Measurements from ENCODE around the gene TESK1.
"Not testable (repeated sequence)": the region's sequence is repeated elsewhere in the genome, so short reads cannot be mapped to it uniquely, and the experiment has no call there.

TESK1 gene

GRCh38 chr9:35609001-35609819 is 4.1 kb downstream of the TESK1 start:
- Mint-ChIP-seq H3K4me1 (peaks cover 19% of the 10 kb centered on the region), H3K36me3 (ENCODE audit: low read depth) (peaks cover 26% of the 10 kb centered on the region), H3K9me3 (no peaks in the 10 kb centered on the region), H3K27me3 (ENCODE audit: low read depth) (peaks cover 13% of the 10 kb centered on the region), H3K4me3 (peak overlapping the region in 1 of 3 experiments; percentile 53), H3K27ac (no peak overlapping the region)
- no peak for TF ChIP-seq CTCF (IDR thresholded peaks at IDR 0.05; ENCODE audit: unreplicated experiment in 3 of 3)

GRCh38 chr9:35609820-35610163 is 4.7 kb downstream of the TESK1 start:
- H3K27me3 Mint-ChIP-seq (ENCODE audit: low read depth): peaks cover 19% of the 10 kb centered on the region
- no peak for TF ChIP-seq CTCF (IDR thresholded peaks at IDR 0.05; ENCODE audit: unreplicated experiment in 3 of 3)
- peaks cover 16% of the 10 kb centered on the region for H3K4me1 Mint-ChIP-seq
- H3K4me3 Mint-ChIP-seq: no peak overlapping the region
- peaks cover 26% of the 10 kb centered on the region for H3K36me3 Mint-ChIP-seq (ENCODE audit: low read depth)
- H3K27ac Mint-ChIP-seq: no peak overlapping the region
- H3K9me3 Mint-ChIP-seq: no peaks in the 10 kb centered on the region

- Mint-ChIP-seq H3K9me3 (no peaks in the 10 kb centered on the region), H3K4me1 (peaks cover 18% of the 10 kb centered on the region), H3K36me3 (ENCODE audit: low read depth) (peaks cover 26% of the 10 kb centered on the region), H3K27me3 (ENCODE audit: low read depth) (peaks cover 34% of the 10 kb centered on the region), H3K4me3 (no peak overlapping the region), H3K27ac (no peak overlapping the region)
- TF ChIP-seq CTCF (IDR thresholded peaks at IDR 0.05; ENCODE audit: unreplicated experiment in 3 of 3): peak; percentile 56 to 62 (median 62)
Observed at GRCh38 chr9:35611230-35611797, 6.3 kb downstream of the TESK1 start.

GRCh38 chr9:35612066-35612465 is 7.0 kb downstream of the TESK1 start:
- Mint-ChIP-seq H3K27me3 (ENCODE audit: low read depth) (peaks cover 40% of the 10 kb centered on the region), H3K36me3 (ENCODE audit: low read depth) (peaks cover 21% of the 10 kb centered on the region), H3K4me1 (peaks cover 16% of the 10 kb centered on the region)
- H3K4me3 Mint-ChIP-seq, H3K27ac Mint-ChIP-seq, H3K9me3 Mint-ChIP-seq: not testable (repeated sequence)

GRCh38 chr9:35612843-35613242 is 7.8 kb downstream of the TESK1 start:
- Mint-ChIP-seq H3K9me3 (no peaks in the 10 kb centered on the region), H3K4me3 (no peak overlapping the region), H3K27me3 (ENCODE audit: low read depth) (peaks cover 48% of the 10 kb centered on the region), H3K4me1 (peaks cover 10% of the 10 kb centered on the region), H3K36me3 (ENCODE audit: low read depth) (peaks cover 14% of the 10 kb centered on the region), H3K27ac (no peak overlapping the region)
- TF ChIP-seq CTCF (IDR thresholded peaks at IDR 0.05; ENCODE audit: unreplicated experiment in 3 of 3): no peak

- peaks cover 58% of the 10 kb centered on the region for H3K27me3 Mint-ChIP-seq (ENCODE audit: low read depth)
- H3K9me3 Mint-ChIP-seq: no peaks in the 10 kb centered on the region
- H3K4me1 Mint-ChIP-seq: peaks cover 13% of the 10 kb centered on the region
- TF ChIP-seq CTCF (IDR thresholded peaks at IDR 0.05; ENCODE audit: unreplicated experiment in 3 of 3): no peak
- H3K27ac Mint-ChIP-seq: no peak overlapping the region
- H3K4me3 Mint-ChIP-seq: peak overlapping the region; percentile 49 to 64 (median 52)
- H3K36me3 Mint-ChIP-seq (ENCODE audit: low read depth): no peaks in the 10 kb centered on the region
Observed at GRCh38 chr9:35615981-35616680, 11.1 kb downstream of the TESK1 start.

Measured in nephron (organoid).